NT2/D1 (cell line): Measurements from ENCODE around the gene TMEM61.
"Not testable (repeated sequence)": the region's sequence is repeated elsewhere in the genome, so short reads cannot be mapped to it uniquely, and the experiment has no call there.

Source experiments
- SUZ12 ChIP-seq: IDR thresholded peaks from 2 replicates; pipeline ENCODE4 v1.6.1; 2011; ENCODE audit not compliant: insufficient read length, insufficient read depth; ENCODE audit errors: extremely low read depth
- YY1 ChIP-seq: IDR thresholded peaks from 2 replicates; pipeline ENCODE4 v1.6.1; 2011; ENCODE audit not compliant: insufficient read length, insufficient read depth
- ZNF274 ChIP-seq: IDR thresholded peaks from 2 replicates; pipeline ENCODE4 v1.6.1; 2011; ENCODE audit warnings: mild to moderate bottlenecking, low read depth, low read length

GRCh38 chr1:54934081-54934480 is 46.3 kb upstream of the TMEM61 start:
- not testable (repeated sequence) for TF ChIP-seq SUZ12, YY1, ZNF274
